Measurements from ENCODE around the gene CPTP.

Gene CPTP

GRCh38 chr1:1320666-1321448 lies 3.7 kb upstream of the CPTP start:
- no peak for DNase-seq

DNA sequence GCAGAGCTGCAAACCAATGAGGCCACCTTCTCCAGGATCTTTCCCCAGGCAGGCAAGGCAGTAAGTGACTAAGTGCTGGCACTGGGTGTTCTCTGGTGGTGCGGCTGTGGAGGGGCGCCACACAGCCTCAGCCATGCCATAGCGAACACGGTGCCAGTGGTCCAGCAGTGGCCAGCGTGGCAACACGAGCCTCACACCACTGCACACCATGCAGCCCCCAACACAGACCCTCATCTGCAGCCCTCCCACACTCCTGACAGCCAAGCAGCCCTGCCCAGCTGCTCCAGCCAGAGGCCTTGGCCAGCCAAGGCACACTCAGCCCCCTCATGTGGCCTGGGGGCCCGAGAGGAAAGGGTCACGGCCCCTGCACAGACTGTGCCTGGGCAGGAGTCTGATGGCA lies 3.1 kb upstream of the CPTP start:
- no peak for DNase-seq

- no peak for DNase-seq
Observed at GRCh38 chr1:1322418-1322817, 2.2 kb upstream of the CPTP start.

GRCh38 chr1:1322952-1323351 lies 1.6 kb upstream of the CPTP start:
- no peak for DNase-seq

- no peak for DNase-seq
Observed at GRCh38 chr1:1324084-1324523, 498 bp upstream of the CPTP start.

- no peak for DNase-seq
Observed at GRCh38 chr1:1325288-1326074, 879 bp downstream of the CPTP start.

GRCh38 chr1:1326075-1326605 lies 1.5 kb downstream of the CPTP start:
- DNase-seq, result no peak

DNA sequence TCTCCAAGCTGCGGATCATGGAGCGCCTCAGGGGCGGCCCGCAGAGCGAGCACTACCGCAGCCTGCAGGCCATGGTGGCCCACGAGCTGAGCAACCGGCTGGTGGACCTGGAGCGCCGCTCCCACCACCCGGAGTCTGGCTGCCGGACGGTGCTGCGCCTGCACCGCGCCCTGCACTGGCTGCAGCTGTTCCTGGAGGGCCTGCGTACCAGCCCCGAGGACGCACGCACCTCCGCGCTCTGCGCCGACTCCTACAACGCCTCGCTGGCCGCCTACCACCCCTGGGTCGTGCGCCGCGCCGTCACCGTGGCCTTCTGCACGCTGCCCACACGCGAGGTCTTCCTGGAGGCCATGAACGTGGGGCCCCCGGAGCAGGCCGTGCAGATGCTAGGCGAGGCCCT lies 2.7 kb downstream of the CPTP start:
- DNase-seq, result no peak

DNA sequence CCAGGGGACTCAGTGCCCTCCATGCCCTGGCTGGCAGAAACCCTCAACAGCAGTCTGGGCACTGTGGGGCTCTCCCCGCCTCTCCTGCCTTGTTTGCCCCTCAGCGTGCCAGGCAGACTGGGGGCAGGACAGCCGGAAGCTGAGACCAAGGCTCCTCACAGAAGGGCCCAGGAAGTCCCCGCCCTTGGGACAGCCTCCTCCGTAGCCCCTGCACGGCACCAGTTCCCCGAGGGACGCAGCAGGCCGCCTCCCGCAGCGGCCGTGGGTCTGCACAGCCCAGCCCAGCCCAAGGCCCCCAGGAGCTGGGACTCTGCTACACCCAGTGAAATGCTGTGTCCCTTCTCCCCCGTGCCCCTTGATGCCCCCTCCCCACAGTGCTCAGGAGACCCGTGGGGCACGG lies 3.7 kb downstream of the CPTP start:
- no peak for DNase-seq

DNA sequence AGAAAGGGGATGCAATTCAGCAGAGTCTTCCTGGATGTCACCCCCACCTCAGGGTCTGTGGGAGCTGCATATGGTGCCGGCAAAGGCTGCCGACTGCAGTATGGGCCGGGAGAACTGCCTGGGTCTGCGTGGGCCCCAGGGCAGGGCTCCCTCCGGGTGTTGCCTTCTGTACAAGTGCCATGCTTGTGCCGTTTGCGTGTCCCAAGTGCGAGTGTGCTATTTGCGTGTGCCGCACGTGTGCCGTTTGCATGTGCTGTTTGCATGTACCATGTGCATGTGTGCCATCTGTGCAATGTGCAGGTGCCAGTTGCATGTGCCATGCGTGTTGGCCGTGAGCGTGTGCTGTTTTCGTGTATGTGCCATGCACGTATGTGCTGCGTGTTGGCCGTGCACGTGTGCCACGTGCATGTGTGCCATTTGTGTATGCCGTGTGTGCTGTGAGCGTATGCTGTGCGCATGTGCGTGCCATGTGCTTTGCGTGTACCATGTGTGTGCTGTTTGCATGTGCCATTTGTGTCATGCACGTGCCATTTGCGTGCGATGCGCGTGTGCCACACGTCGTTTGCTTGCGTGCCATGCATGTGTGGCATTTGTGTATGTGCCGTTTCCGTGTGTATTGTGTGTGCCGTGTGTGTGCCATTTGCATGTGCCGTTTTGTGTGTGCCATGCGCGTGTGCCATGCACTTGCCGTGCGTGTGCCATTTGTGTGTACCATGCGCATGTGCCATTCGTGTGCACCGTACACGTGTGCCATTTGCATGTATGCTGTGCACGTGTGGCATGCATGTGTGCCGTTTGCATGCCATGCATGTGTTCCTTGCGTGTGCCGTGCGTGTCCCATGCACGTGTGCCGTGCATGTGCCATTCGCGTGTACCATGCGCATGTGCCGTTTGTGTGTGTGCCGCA lies 5.0 kb downstream of the CPTP start:
- no peak for DNase-seq

DNA sequence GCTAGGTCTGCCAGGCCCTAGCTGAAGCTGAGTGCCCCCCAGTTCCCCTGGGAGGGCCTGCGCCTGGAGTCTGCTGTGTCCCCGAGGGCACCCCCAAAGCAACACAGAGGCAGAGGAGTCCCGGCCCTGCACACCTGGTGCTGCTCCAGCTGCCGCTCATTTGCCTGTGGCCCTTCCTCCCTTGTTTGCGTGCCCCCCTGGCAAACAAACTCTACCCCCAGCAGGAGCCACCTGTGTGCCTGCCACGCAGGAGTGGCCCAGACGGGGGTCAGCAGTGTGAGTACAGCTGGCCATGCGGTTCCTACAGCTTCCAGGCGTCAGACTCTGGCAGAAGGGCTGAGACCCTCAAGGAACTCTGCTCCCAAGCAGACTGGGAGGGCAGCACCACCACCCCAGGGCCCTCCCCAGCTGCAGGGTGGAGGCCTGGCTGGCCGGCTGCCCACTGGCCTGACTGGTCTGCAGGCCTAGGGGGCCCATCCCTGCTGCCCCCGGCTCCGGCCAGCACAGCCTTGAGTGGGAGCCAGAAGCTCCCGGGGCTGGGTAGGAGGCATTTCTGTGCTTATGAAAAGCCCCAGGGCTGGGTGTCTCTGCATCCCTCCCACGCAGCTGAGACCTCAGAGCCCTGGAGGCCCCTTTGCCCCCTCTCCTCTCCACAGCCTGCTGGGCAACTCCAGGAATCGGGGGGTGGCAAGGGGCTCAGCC lies 5.9 kb downstream of the CPTP start:
- no peak for DNase-seq

GRCh38 chr1:1331068-1331965 lies 6.7 kb downstream of the CPTP start, which contains the start of gene TAS1R3:
TAS1R3 (plus strand) TSS chr1:1331280; CDS start chr1:1331346, 66 bp downstream.
- DNase-seq, result no peak

GRCh38 chr1:1332031-1332755 lies 7.6 kb downstream of the CPTP start:
- no peak for DNase-seq

DNA sequence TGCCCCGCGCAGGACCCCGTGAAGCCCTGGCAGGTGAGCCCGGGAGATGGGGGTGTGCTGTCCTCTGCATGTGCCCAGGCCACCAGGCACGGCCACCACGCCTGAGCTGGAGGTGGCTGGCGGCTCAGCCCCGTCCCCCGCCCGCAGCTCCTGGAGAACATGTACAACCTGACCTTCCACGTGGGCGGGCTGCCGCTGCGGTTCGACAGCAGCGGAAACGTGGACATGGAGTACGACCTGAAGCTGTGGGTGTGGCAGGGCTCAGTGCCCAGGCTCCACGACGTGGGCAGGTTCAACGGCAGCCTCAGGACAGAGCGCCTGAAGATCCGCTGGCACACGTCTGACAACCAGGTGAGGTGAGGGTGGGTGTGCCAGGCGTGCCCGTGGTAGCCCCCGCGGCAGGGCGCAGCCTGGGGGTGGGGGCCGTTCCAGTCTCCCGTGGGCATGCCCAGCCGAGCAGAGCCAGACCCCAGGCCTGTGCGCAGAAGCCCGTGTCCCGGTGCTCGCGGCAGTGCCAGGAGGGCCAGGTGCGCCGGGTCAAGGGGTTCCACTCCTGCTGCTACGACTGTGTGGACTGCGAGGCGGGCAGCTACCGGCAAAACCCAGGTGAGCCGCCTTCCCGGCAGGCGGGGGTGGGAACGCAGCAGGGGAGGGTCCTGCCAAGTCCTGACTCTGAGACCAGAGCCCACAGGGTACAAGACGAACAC lies 8.3 kb downstream of the CPTP start:
- no peak for DNase-seq

DNA sequence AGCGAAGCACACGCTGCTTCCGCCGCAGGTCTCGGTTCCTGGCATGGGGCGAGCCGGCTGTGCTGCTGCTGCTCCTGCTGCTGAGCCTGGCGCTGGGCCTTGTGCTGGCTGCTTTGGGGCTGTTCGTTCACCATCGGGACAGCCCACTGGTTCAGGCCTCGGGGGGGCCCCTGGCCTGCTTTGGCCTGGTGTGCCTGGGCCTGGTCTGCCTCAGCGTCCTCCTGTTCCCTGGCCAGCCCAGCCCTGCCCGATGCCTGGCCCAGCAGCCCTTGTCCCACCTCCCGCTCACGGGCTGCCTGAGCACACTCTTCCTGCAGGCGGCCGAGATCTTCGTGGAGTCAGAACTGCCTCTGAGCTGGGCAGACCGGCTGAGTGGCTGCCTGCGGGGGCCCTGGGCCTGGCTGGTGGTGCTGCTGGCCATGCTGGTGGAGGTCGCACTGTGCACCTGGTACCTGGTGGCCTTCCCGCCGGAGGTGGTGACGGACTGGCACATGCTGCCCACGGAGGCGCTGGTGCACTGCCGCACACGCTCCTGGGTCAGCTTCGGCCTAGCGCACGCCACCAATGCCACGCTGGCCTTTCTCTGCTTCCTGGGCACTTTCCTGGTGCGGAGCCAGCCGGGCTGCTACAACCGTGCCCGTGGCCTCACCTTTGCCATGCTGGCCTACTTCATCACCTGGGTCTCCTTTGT lies 9.1 kb downstream of the CPTP start:
- DNase-seq, result no peak

DNA sequence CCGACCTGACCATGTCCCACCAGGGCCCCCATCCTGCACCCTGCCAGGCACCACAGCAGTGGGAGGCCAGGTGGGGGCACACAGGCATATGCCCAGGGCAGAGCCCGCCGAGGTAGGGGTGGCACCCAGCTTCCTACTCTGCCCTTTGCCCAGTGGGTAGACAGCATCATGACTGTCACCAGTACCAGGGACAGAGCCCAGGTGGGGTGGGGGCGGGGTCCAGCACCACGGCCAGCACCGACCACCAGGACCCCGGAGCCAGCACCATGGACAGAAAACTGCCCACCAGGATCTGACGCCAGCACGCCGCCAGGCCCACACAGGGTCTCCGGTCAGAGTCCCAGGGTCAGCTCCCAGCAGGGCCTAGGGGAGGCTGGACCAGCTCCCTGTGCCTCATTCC lies 10.2 kb downstream of the CPTP start:
- DNase-seq, result no peak

GRCh38 chr1:1335283-1335682 lies 10.7 kb downstream of the CPTP start:
- DNase-seq, result no peak

- no peak for DNase-seq
Observed at GRCh38 chr1:1335792-1336248, 11.2 kb downstream of the CPTP start.

GRCh38 chr1:1336446-1336845 lies 11.8 kb downstream of the CPTP start:
- DNase-seq, result no peak

Data from GF-D8 (cell line).